ENCODE data around the gene C17orf58. TPM values are rescaled to one million over a fixed set of nuclear protein-coding genes. Genes with fewer than 3 reads are reported as not detected.

The C17orf58 gene
- total RNA-seq, 1 experiment from 2014 or later: 15.6 TPM

GRCh38 chr17:67999291-67999911, 3.1 kb upstream of the C17orf58 start:
- ATAC-seq: peak; percentile 67
- Histone ChIP-seq H3K27me3 (ENCODE audit: control insufficient read depth, insufficient read depth, low read length) (no peaks in the 10 kb centered on the region), H3K9me3 (ENCODE audit: control insufficient read depth, insufficient read depth, low read depth, low read length) (no peaks in the 10 kb centered on the region), H3K4me1 (ENCODE audit: control insufficient read depth, insufficient read depth, low read length) (peaks cover 9% of the 10 kb centered on the region), H3K27ac (ENCODE audit: low read length) (no peak overlapping the region), H3K4me3 (ENCODE audit: low read depth in 2 of 2, low read length in 2 of 2) (no peak overlapping the region), H3K36me3 (ENCODE audit: control insufficient read depth, insufficient read depth, low read length) (no peaks in the 10 kb centered on the region)
- in situ Hi-C loops (cut with HindIII; ENCODE audit: low pct_unique_long_range_greater_than_20kb, low sequenced_read_pairs) (no loop called here), intact Hi-C loops (cut with micrococcal nuclease; ENCODE audit: unreplicated experiment) (no loop called here)
- POLR2A ChIA-PET: no interaction called here
- no peak for DNase-seq (ENCODE audit: low read depth, low spot score)
- CTCF ChIA-PET: interaction anchor here (0.5 kb wide), 1 partner anchor 9 kb away, joined by 5 read pairs; no protein-coding TSS in a partner anchor
- BruUV-seq (replicated peaks): no TSS peak
- no peak for TF ChIP-seq SIN3A (IDR thresholded peaks at IDR 0.05; ENCODE audit: borderline replicate concordance, insufficient read depth, low read depth, low read length)
- TF ChIP-seq POLR2AphosphoS5 (IDR thresholded peaks at IDR 0.05; ENCODE audit: low read depth, low read length): no peak
- TF ChIP-seq CTCF (IDR thresholded peaks at IDR 0.05): no peak
- TF ChIP-seq TCF7L2 (IDR thresholded peaks at IDR 0.05; ENCODE audit: low read depth, low read length): no peak
- no peak for TF ChIP-seq REST (IDR thresholded peaks at IDR 0.05; ENCODE audit: insufficient read depth in 1 of 2, low read depth in 2 of 2, low read length in 1 of 2)

- intact Hi-C loops (cut with micrococcal nuclease; ENCODE audit: unreplicated experiment): no loop called here
- no TSS peak for BruUV-seq (replicated peaks)
- Histone ChIP-seq H3K4me3 (ENCODE audit: low read depth in 2 of 2, low read length in 2 of 2) (no peak overlapping the region), H3K9me3 (ENCODE audit: control insufficient read depth, insufficient read depth, low read depth, low read length) (no peaks in the 10 kb centered on the region), H3K27ac (ENCODE audit: low read length) (no peak overlapping the region), H3K36me3 (ENCODE audit: control insufficient read depth, insufficient read depth, low read length) (no peaks in the 10 kb centered on the region), H3K4me1 (ENCODE audit: control insufficient read depth, insufficient read depth, low read length) (peaks cover 9% of the 10 kb centered on the region), H3K27me3 (ENCODE audit: control insufficient read depth, insufficient read depth, low read length) (no peaks in the 10 kb centered on the region)
- TF ChIP-seq REST (IDR thresholded peaks at IDR 0.05; ENCODE audit: insufficient read depth in 1 of 2, low read depth in 2 of 2, low read length in 1 of 2): no peak
- TF ChIP-seq TCF7L2 (IDR thresholded peaks at IDR 0.05; ENCODE audit: low read depth, low read length): no peak
- TF ChIP-seq SIN3A (IDR thresholded peaks at IDR 0.05; ENCODE audit: borderline replicate concordance, insufficient read depth, low read depth, low read length): no peak
- no peak for TF ChIP-seq CTCF (IDR thresholded peaks at IDR 0.05)
- TF ChIP-seq POLR2AphosphoS5 (IDR thresholded peaks at IDR 0.05; ENCODE audit: low read depth, low read length): no peak
- CTCF ChIA-PET: no interaction called here
- POLR2A ChIA-PET: no interaction called here
- ATAC-seq (no peak), DNase-seq (ENCODE audit: low read depth, low spot score) (no peak)
- in situ Hi-C loops (cut with HindIII; ENCODE audit: low pct_unique_long_range_greater_than_20kb, low sequenced_read_pairs): no loop called here
These were observed 2.2 kb upstream of the C17orf58 start for GRCh38 chr17:67998466-67998865.

Data from Panc1 (cell line).